ENCODE measurements around the gene SCN9A. TPM values are rescaled to one million over a fixed set of nuclear protein-coding genes. Genes with fewer than 3 reads are reported as not detected.

SCN9A gene
- total RNA-seq, 4 donors from 2014 or later: 1.5 to 14.2 (median 4.6) TPM

- H3K9me3 ChIP-seq: no peaks in the 10 kb centered on the region
- no peak overlapping the region for H3K27ac ChIP-seq
- H3K36me3 ChIP-seq: no peaks in the 10 kb centered on the region
- no peaks in the 10 kb centered on the region for H3K27me3 ChIP-seq
- intact Hi-C loops (cut with DNase I; ENCODE audit: low total_unique reads): no loop called here
- H3K4me3 ChIP-seq: no peak overlapping the region
- H3K4me1 ChIP-seq: no peaks in the 10 kb centered on the region
- TF ChIP-seq POLR2A (IDR thresholded peaks at IDR 0.05): no peak
- TF ChIP-seq CTCF (IDR thresholded peaks at IDR 0.05): no peak
- no peak for DNase-seq
Measured at GRCh38 chr2:166285215-166285614, 90.5 kb downstream of the SCN9A start.

- Histone ChIP-seq H3K27me3 (no peaks in the 10 kb centered on the region), H3K4me1 (no peaks in the 10 kb centered on the region), H3K4me3 (no peak overlapping the region), H3K9me3 (no peaks in the 10 kb centered on the region), H3K36me3 (no peaks in the 10 kb centered on the region), H3K27ac (no peak overlapping the region)
- no peak for DNase-seq
- no peak for TF ChIP-seq CTCF (IDR thresholded peaks at IDR 0.05)
- TF ChIP-seq POLR2A (IDR thresholded peaks at IDR 0.05): no peak
- intact Hi-C loops (cut with DNase I; ENCODE audit: low total_unique reads): no loop called here
Measured at GRCh38 chr2:166284359-166284758, 91.4 kb downstream of the SCN9A start.

GRCh38 chr2:166282154-166282553, 93.6 kb downstream of the SCN9A start:
- H3K27ac ChIP-seq: no peak overlapping the region
- H3K4me3 ChIP-seq: no peak overlapping the region
- DNase-seq: no peak
- no peaks in the 10 kb centered on the region for H3K9me3 ChIP-seq
- H3K4me1 ChIP-seq: no peaks in the 10 kb centered on the region
- no peaks in the 10 kb centered on the region for H3K36me3 ChIP-seq
- intact Hi-C loops (cut with DNase I; ENCODE audit: low total_unique reads): no loop called here
- TF ChIP-seq CTCF (IDR thresholded peaks at IDR 0.05) (no peak), POLR2A (IDR thresholded peaks at IDR 0.05) (no peak)
- H3K27me3 ChIP-seq: no peaks in the 10 kb centered on the region

GRCh38 chr2:166278856-166279255, 96.9 kb downstream of the SCN9A start:
- Histone ChIP-seq H3K36me3 (no peaks in the 10 kb centered on the region), H3K4me1 (no peaks in the 10 kb centered on the region), H3K27ac (no peak overlapping the region), H3K27me3 (no peaks in the 10 kb centered on the region), H3K4me3 (no peak overlapping the region), H3K9me3 (no peaks in the 10 kb centered on the region)
- intact Hi-C loops (cut with DNase I; ENCODE audit: low total_unique reads): no loop called here
- no peak for DNase-seq
- TF ChIP-seq POLR2A (IDR thresholded peaks at IDR 0.05) (no peak), CTCF (IDR thresholded peaks at IDR 0.05) (no peak)

- Histone ChIP-seq H3K9me3 (no peaks in the 10 kb centered on the region), H3K4me1 (no peaks in the 10 kb centered on the region), H3K27ac (no peak overlapping the region), H3K4me3 (no peak overlapping the region), H3K36me3 (no peaks in the 10 kb centered on the region), H3K27me3 (no peaks in the 10 kb centered on the region)
- intact Hi-C loops (cut with DNase I; ENCODE audit: low total_unique reads): no loop called here
- TF ChIP-seq CTCF (IDR thresholded peaks at IDR 0.05) (no peak), POLR2A (IDR thresholded peaks at IDR 0.05) (no peak)
- no peak for DNase-seq
Measured at GRCh38 chr2:166270376-166270775, 105.4 kb downstream of the SCN9A start.

Data from uterus (tissue), 4 donors.